SKM-1 treated with dmso at 0.1 percent for 144 hours (cell line): ENCODE results near the gene TRIM32.

Source experiments
- DNase-seq: peaks from one replicate; lab custom pipeline; 2025; ENCODE audit not compliant: unreplicated experiment; lab: John Stamatoyannopoulos, UW

The TRIM32 gene, protein sequence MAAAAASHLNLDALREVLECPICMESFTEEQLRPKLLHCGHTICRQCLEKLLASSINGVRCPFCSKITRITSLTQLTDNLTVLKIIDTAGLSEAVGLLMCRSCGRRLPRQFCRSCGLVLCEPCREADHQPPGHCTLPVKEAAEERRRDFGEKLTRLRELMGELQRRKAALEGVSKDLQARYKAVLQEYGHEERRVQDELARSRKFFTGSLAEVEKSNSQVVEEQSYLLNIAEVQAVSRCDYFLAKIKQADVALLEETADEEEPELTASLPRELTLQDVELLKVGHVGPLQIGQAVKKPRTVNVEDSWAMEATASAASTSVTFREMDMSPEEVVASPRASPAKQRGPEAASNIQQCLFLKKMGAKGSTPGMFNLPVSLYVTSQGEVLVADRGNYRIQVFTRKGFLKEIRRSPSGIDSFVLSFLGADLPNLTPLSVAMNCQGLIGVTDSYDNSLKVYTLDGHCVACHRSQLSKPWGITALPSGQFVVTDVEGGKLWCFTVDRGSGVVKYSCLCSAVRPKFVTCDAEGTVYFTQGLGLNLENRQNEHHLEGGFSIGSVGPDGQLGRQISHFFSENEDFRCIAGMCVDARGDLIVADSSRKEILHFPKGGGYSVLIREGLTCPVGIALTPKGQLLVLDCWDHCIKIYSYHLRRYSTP

DNA sequence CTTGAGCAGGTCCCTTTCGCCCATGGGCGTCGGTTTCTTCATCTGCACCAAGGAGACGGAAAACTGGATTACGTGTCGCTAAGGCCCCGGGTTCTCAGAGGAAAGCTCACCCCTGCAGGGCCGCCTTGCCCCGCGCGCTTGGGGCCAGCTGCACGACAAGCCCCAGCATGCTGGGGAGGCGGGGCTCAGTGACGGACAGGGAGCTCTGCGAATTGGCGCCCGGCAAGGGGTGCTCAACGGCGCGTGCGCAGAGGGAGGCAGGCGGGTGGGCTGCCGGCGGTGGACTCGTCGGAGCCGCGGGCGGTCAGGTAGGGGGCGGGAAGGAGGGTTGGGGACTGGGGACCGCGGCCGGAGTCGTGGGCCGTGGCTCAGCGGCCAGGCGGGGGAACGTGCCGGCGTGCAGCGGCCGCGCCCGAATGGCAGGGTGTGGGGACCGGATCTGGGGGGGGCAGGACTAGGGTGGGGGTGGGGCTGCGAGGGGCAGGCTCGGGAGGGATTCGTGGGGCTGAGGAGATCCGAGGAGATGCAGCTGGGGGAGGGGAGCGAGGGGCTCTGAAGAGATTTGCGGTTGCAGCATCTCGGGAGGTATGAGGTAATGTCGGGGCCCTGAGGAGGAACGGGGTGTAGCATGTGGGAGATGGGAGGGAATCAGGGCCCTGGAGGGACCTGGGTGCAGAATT, at the start of gene TRIM32:
Gene TRIM32 (plus strand): TSS at position 232 of the 680 bp plus-strand sequence. CDS start 10,438 bp downstream, outside the sequence.
- peak; percentile 60 for DNase-seq

DNA sequence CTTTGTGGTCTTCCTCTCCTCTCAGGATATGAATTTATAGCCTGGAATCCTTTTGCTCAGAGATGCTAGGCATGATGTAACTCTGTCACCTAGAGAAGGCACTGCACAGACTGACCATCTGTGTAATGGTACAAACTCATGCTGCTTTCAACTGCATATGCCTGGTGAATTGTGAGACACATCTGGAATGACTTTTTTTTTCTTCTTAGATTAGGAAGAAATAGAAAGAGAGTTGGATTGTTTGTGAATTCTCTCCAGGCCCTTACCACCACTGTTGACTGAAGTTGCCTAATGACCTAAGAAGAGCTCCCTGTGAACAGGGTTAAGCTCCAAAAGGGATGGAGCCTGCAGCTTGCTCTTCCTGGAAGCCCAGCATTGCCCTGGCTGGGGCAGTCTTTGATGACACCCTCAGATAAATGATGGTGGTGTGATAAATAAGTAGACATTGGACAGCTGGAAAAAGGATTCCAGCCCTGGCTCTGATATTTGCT, 47.8 kb upstream of the TRIM32 start:
- no peak for DNase-seq

DNA sequence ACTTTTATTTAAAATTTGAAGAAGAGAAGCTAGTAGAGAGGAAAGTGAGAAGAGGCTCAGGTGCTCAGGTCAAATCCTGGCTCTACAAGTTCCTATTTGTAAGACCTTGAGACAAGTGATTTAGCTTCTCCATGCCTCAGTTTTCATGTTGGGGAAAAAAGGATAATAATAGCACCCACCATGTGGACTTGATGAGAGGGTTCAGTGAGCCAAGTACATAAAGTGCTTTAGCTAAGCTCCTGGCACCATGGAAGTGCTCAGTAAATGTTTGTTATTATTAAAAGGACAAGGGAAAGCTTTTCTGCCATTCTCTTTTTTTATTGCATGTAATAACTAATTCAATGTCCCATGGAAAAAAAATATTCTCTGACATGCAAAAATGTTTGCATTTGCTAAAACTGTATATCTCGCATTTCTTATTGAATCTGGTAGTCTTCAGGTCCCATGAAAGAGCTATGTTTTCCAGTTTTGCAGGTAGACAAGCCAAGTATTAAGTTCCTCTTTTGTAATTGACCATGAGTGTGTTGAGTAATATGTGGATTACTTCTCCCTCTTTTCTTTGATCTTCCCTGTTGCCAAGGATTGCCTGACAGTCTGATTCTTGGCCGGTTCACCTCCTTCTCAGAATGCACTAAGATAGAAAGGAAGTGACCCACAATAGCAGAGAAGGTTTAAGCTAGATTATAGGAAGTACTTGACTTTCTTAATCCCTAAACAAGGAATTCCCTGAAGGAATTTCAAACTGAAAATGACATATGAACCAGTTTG, 45.6 kb upstream of the TRIM32 start:
- no peak for DNase-seq

DNA sequence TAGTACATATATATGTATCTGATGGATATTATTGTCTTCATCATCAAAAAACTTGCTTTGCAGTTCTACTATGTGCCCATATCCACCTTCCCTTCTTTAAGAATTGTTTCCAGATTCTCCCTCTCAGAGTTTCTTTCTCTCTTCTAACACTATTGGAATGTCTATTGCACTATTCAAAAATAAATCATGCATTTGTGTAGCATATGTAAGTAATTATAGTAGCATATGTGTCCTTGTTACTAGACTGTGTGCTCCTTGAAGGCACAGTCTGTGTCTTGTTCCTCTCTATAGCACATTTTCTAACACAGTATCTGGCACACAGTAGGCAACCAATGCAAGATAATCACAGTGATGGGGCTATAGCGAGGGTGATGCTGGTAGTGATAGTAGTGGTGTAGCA, 43.4 kb upstream of the TRIM32 start:
- DNase-seq = no peak

DNA sequence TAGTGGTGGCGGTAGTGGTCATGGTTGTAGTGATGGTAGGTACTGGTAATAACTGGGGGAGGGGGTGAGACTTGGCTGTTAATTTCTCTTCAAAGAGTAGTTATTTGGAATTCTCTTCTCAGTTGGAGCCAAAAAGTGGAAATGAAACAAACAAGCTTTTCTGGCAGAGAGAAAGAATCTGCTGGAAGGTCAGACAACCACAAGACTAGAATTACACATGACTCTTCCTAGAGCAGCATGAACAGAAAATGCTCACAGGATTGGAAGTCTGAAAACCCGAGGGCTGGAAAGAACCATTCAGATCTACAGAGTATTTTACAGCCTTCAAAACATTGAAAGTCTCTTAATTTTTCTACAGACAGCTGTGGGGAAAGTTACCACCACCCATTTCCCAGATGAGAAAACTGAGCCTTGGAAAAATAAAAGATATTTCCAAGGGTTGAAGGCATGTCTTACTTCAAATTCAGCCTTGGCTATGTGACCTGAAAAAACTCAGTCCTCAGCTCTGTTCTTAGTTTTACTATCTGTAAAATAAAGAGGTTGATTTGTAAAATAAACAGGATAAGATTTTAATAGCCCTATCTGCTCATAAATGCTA, 42.9 kb upstream of the TRIM32 start:
- no peak for DNase-seq

DNA sequence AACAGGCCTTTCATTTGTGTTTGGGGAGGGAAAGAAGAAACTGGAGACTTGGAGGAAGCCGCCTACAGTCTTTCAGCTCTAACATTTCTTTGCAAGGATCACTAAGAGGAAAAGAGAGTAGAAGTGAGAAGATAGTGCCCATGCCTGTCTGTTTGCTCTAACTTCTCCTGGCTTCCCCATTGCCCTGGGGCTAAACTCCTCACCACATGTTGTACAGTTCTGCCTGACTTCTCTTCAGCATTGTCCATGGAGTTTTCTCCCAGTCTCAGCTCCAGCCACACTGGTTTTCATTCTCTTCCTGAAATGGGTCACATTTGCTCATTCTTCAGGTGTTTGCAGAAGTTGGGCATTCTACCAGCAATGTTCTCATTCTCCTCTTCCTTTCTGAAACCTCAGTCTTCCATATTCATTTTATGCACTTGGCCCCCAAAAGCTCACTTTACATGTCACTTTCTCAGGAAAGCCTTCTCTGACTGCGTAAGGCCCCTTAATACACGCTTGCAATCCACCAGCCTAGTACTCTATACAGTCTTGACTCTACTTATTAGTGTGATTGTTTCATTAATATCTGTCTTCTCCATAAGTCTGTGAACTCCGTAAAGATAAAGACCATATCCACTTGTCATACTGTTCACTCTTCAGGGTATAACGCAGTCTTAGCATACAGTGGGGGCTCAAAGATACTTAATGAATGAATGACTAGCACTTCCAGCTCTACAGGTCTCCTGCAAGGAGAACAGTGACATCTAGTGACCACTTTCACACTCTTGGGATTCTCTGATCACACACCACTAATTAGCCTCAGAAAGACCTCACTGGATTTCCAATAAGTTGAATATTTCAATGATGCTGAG, 40.2 kb upstream of the TRIM32 start:
- DNase-seq = no peak

DNA sequence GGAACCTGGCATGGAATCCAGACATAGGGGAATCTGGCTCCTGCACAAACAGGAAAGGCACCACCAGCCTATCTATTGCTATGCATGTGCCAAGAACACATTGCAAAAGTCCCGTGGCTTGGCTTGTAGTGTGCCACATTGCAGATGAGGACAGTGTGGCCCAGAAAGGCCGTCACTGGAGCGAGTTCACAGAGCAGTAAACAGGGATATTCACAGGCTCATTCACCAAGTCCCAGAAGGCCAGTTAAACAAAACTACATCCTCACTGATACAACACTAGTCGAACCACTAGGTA, 39.6 kb upstream of the TRIM32 start:
- DNase-seq = no peak

DNA sequence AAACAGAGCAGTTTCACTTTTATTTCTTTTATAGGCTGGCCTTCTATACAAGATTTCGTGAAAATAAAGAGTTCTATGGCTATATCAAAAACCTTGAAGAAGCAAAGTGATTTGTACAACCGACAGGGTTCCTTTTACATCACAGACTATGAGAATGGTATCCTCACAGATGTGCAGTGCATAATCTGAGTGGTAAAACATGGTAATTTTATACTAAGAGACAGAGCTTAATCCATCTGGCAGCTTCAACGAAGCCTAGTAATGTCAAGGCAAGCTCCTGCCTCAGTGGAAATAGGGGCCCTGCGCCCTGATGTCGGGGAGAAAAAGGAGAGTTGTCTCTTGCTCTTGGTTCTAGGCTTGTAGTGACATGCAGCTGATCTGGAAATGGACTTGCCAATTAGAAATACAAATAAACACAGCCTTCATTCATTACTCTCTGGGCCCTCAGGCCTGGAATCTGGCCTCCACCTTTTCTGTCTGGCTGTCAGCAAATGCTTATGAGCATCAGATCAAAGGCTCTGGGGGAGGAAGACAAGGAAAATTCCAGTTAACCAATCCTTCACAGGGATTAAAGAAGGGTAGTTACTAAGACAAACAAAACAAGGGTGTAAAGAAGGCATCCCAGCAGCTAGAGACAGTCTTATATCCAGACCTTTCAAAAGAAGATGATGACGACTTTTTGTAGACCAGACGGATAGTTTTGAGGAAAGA, 33.6 kb upstream of the TRIM32 start:
- no peak for DNase-seq

DNA sequence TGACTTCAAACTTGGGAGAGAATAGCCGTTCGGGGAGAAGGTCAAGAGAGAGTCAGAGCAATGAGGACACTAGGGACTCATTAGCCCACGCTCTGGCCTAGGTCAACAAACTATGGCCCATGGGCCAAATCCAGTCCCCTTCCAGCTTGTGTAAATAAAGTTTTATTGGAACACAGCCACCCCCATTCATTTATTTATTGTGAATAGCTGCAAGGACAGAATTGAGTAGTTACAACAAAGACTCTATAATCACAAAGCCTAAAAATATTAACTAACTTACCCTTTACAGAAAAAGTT, 33.1 kb upstream of the TRIM32 start:
- no peak for DNase-seq

DNA sequence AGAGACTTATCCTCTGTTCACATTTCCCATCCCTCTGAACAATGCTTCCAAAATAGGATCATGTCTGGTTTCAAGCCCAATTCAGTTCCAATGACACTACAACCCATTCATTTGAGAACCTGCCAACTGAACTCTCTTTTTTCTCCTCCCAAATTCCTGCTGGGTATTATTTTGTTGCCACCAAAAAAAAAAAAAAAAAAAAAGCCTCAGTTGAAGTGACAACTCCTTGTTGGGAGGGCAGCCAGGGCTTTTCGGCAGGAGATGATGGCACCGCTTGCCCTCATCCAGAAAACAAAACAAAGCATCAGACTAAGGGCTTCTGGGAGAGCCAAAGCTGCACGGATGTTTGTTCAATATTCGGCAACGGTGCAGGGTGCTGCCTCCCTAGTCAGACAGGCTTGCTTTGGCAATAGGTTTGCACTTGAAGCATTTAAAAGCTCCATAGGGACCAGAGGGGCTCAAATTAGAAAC, 30.6 kb upstream of the TRIM32 start:
- no peak for DNase-seq

DNA sequence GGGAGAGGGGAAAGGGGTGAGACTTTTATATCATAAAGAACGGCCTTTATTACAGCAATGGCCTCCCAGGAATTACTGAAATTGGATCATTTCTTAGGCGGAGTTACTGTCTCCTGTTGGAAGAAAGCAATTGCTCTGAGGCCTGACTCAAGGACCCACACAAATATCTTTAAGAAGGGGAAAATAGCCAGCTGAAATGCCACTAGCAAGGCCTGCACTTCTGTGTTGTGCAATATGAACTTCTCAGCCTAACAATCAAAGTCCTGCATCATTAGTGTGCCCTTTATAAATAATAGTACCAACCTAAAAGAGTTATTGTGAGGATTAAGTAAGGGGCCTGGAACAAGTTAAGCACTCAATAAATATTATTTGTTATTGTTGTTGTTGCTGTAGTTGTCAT, 30.1 kb upstream of the TRIM32 start:
- no peak for DNase-seq

DNA sequence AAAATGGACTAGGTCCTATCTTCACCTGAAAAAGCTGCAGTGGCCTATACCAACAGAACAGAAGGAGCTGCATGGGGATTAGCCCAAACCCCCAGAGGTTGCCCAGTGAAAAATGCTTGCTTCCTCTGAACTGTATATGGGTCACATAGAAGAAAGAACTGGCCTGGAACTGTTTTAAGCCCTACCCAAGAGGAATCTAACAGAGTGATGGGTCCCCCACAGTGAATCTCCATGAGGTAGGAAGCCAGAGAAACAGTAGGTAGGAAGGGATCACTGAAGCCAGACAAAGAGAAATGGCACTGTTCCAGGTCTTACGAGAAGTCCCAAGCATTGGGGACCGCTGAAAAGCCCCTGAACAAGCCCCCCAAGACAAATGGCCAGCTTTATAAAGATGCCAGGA, 28.8 kb upstream of the TRIM32 start:
- no peak for DNase-seq

DNA sequence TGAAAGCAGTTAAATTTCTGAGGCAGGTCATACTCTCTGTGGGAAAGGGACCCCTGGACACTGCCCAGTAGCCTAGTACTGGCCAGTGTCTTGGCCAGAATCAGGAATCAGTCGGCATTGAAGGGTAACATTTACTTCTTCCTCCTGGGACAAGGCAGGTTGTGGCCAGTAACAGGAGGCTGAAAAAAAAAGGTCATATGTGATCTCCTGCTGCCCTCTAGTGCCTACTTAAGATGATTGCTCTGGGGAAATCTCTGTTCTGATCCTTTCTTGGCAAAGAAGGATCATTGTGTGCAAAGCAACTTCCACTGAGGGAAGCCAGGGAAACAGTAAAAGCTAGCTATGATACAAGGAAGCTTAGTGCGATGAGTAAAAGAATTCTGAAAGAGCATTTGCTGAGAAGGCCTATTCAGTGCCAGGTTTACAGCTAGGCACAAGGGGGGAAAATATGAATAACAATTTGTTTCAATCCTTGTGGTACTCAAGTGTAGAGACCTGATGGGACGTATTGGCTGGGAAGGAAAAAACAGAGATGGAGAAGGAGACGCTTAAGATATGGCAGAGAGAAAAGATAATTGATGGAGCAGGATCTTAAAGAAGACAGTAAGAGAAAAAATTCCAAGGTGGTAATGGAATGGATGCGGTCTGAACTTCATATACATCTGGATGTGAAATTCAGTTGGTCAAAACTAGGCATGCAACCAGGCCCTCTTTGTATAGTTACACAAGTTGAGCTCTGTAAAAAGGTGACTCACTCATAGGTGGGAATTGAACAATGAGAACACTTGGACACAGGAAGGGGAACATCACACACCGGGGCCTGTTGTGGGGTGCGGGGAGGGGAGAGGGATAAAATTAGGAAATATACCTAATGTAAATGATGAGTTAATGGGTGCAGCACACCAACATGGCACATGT, 25.8 kb upstream of the TRIM32 start:
- peak; percentile 30 for DNase-seq

DNA sequence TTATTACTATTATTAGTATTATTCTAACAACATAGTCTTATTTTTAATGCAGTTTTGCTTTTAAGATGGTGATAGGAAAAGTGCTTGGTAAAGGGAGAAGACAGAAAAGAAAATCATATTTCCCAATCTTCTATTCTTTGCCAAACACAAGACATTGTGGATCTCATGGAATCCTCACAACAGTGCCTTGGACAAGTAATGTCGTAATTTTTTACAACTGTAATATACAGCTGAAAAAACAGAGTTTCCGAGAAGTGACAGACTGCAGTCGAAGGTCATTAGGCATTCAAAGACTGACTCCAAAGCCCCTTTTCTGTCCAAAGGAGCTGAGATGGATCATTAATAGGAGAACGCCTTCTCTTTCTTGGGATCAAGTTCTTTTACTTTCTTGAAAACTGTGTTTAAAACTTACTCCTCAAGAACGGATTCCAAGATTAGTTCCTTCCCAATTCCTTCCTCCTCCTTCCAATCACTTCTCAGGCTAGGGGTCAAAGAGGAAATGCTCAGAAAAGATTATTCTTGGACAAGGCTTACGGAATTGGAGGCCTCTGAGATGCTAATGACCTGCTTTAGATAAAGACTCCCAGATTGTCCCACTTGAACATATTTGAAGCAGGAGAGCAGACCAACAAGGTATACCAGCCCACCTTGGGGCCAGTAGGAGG, 24.3 kb upstream of the TRIM32 start:
- DNase-seq = no peak

DNA sequence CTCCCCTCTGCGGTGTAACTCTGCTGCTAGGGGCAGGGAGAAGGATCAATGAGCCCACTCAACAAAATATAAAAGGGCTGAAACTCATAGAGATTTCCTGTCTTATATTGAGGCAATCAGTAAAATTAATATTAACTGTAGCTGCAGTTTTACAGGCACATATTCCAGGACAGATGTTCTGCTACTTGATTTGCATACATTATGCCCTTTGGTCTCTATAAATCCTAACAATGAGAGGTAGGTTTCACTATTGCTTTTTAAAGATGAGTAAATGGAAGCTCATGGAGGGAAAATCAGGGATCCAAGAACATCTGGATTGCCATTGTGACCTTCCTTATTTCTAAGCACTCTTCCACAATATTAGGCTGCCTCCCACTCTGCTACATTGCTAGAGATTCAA, 23.5 kb upstream of the TRIM32 start:
- no peak for DNase-seq

DNA sequence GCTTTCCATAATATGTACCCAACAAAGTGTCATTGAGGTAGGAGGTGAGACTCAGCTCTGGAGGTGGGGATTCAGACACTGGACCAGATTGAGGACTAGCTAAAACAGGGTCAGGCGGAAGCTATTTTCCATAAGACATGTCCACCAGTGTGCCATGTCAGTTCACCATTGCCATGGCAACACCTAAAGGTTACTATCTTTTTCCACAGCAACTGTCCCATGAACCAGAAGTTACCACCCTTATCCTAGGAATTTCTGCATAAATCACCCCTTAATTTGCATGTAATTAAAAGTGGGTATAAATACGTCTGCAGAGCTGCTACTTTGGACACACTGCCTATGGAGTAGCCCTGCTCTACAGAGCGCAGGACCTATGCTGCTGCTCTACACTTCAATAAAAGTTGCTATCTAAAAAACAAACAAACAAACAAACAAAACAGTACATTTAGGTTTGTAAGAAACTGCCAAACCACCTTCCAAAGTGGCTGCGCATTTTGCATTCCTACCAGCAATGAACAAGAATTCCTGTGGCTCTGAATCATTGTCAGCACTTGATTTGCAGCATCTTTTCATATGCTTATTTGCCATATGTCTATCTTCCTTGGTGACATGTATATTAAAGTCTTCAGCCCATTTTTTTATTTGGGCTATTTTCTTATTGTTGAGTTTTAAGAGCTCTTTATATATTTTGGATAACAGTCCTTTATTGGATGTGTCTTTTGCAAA, 18.0 kb upstream of the TRIM32 start:
- no peak for DNase-seq

DNA sequence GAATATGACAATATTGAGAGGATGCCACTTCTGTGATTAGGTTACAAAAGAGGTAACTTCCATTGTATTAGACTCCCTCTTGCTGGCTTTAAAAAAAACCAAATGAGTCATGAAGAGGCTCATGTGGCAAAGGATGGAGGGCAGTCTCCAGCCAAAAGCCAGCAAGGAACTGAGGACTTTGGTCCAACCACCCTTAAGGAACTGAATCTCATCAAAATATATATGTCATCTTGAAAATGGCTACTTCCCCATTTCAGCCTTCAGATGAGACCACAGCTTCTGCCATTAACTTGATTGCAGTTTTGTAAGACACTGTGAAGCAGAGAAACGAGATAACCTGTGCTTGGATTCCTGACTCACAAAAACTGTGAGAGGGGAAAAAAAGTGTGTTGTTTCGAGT, 15.5 kb upstream of the TRIM32 start:
- DNase-seq = no peak
